Stimulated activated CD4-positive, alpha-beta T cell treated with anti-CD3 and anti-CD28 coated beads, Interleukin-4, amount 100 ng/mL, for 24 hours (primary cell): ENCODE results near the gene FNDC3B.
"Not testable (repeated sequence)": the region's sequence is repeated elsewhere in the genome, so short reads cannot be mapped to it uniquely, and the experiment has no call there.

Experiments
- DNase-seq: peaks from one replicate; pipeline ENCODE4 v3.0.0-alpha.2; 2020

Gene FNDC3B

GRCh38 chr3:172039436-172040077 lies at the start of gene FNDC3B:
Gene FNDC3B (plus strand): TSS chr3:172039578. CDS start chr3:172112480, 72,902 bp downstream.
- DNase-seq = peak; percentile 93

DNA sequence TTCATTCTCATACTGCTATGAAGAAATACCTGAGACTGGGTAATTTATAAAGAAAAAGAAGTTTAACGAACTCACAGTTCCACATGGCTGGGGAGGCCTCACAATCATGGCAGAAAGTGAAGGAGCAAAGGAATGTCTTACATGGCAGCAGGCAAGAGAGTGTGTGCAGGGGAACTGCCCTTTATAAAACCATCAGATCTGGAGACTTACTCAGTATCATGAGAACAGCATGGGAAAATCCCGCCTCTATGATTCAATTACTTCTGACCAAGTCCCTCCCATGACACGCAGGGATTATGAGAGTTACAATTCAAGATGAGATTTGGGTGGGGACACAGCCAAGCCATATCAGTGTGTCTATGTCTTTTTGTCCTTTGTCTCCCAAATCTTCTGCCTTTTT lies 49.1 kb upstream of the FNDC3B start:
- DNase-seq = not testable (repeated sequence)

- no peak for DNase-seq
These were observed 48.2 kb upstream of the FNDC3B start for GRCh38 chr3:171991166-171991565.

- no peak for DNase-seq
These were observed 44.5 kb upstream of the FNDC3B start for GRCh38 chr3:171994646-171995428.

- no peak for DNase-seq
These were observed 43.9 kb upstream of the FNDC3B start for GRCh38 chr3:171995486-171995885.

- no peak for DNase-seq
These were observed 43.1 kb upstream of the FNDC3B start for GRCh38 chr3:171996178-171996817.

- not testable (repeated sequence) for DNase-seq
These were observed 40.6 kb upstream of the FNDC3B start for GRCh38 chr3:171998731-171999130.

DNA sequence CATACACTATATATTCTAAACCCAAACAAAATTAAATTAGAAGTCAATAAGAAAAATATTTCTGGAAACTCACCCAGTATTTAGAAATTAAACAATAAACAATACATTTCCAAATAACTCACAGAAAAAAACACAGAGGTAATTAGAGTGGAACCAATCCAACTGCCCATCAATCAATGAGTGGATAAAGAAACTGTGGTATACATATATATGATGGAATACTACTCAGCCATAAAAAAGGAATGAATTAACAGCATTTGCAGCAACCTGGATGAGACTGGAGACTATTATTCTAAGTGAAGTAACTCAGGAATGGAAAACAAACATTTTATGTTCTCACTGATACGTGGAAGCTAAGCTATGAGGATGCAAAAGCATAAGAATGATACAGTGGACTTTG lies 37.8 kb upstream of the FNDC3B start:
- DNase-seq = not testable (repeated sequence)

DNA sequence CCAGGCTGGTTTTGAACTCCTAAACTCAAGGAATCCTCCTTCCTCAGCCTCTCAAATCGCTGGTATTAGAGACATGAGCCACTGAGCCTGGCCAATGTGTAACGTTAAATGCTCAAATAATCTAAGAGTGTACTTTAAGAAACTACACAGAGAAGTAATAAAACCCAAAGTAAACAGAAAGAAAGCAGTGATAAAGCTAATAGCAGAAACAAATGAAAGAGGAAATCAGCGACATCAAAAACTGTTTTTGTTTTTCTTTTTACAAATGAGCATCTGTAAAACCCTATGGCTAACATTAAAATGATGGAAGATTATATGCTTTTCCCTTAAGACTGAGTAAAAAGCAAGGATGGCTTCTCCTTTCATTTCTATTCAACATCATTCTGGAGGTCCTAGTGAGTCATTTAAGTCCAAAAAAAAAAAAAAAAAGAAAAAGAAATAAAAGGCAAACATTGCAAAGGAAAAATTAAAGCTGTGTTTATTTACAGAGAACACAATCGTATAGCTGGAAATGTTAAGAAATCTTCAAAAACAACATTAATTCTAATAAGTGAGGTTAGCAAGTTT lies 36.8 kb upstream of the FNDC3B start:
- no peak for DNase-seq

DNA sequence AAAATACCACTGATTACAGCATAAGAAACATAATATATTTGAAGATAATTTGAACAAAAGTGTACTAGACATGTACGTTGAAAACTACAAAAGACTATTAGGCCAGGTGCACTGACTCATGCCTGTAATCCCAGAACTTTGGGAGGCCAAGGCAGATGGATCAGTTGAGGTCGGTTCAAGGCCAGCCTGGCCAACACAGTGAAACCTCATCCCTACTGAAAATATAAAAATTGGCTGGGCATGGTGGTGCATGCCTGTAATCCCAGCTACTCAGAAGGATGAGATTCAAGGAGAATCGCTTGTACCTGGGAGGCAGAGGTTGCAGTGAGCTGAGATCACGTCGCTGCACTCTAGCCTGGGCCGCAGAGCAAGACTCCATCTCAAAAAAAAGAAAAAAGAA lies 36.2 kb upstream of the FNDC3B start:
- DNase-seq = no peak

DNA sequence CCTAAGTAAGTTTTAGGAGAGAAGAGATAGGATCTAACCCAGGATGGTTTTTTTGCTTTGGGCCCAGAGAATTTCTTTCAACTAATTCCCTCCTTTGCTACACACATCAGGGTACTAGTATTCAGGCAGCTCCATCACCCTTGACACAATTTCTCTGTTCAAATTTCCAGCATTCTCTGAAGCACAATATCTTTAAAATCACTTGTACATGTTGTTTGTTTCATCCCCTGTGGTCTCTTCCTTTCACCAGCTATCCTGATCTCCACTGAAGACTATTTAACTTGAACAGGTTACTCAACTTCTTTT lies 32.4 kb upstream of the FNDC3B start:
- no peak for DNase-seq

DNA sequence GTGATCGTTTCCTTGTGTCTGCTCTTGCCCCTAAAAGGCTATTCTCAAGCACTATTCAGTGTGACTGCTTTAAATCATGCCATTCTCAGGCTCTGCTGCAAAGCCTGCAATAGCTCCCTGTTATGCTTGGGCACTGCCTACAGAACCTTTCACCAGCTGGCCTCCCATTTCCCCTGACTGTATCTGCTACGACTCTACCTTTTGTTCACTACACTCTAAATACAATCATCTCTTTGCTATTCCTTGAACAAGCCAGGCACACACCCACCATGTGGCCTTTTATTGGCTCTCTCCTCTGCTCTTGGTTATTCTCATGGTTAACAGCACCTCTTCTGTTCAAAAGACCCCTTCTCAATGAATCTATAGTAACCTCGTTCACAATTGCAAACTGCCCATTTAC lies 29.6 kb upstream of the FNDC3B start:
- DNase-seq = no peak

DNA sequence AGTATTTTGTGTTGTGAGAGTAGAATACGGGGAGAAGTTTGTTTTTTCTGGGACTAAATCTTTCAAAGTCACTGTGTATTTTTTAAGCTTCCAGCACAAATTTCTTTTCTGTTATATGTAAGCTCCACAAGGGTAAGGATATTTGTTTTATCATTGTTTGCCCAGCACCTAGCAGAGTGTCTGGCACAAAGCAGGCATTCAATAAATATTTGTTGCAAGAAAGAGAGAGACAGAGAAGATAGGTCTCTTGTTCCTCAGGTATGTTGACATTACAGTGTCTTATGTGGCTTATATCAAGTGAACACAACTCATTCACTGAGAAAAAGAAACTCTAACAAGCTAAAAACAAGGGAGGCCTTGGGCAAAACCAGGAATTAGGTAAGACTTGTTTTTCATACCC lies 26.6 kb upstream of the FNDC3B start:
- DNase-seq = no peak

GRCh38 chr3:172014145-172014544 lies 25.2 kb upstream of the FNDC3B start:
- no peak for DNase-seq

GRCh38 chr3:172018364-172018763 lies 21.0 kb upstream of the FNDC3B start:
- DNase-seq = no peak

DNA sequence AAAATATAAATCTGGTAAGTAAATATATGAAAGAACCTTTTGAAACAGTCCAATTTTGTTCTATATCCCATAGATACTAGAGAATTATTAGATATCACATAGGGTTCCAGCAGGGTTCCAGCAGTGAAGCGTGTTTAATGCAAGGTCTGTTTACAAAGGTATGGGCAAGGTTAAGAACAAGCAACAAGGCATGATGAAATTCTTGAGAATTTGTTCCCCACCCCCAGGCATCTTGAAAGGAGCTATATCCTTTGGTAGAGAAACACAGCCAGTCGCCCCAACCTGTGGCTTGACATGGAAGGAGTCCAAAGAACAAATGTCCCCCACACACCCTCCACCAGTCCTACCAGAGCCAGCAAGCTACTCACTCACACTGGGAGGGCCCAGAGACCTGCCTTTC lies 18.6 kb upstream of the FNDC3B start:
- DNase-seq = no peak

DNA sequence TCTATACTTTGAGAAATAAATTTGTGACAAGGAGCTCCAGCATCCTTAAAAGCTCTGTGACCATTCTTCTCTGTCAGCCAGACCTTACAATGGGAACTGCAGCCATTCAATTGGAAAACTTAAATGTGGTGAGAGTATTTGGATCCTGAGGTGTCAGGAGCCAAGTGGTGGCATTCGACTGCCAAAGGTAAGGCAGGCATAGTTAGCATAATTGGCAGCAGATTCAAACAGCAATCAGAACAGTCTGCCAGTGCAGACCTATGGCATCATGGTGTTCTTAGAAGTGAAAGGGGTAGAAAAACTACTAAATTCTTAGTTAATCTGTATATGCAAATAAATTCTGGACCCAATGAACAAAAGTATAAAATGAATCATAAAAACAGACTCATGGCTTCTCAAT lies 18.2 kb upstream of the FNDC3B start:
- DNase-seq = no peak

DNA sequence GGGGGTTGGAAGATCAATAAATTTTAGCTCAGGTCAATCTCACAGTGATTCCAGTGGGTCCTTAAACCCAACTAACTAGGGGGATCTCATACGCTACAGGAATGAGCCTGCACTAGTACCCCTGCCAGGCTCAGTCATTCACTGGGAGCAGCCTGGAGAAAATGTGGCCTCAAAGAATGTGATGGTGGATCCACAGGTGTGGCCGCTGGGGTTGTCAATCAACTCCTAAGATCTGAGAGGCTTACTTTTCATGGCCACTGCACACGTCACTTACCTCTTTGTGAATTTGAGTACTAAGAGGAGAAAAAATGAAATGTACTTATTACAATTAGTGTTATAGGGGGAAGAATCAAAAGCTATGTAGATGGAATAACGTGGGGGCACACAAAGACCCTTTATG lies 17.5 kb upstream of the FNDC3B start:
- no peak for DNase-seq

- no peak for DNase-seq
These were observed 15.5 kb upstream of the FNDC3B start for GRCh38 chr3:172023915-172024314.

DNA sequence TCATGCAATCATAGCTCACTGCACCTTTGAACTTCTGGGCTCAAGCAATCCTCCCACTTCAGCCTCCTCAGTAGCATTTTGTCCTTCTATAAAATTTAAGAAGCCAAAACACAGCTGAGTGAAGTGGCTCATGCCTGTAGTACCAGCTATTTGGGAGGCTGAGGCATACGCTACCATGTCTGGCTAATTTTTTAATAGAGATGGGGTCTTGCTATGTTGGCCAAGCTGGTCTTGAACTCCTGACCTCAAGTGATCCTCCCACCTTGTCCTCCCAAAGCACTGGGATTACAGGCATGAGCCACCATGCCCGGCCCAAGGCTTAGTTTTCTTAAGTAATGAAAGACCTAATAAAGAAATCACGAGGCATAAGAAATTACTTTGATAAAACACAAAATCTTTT lies 14.7 kb upstream of the FNDC3B start:
- no peak for DNase-seq

GRCh38 chr3:172029425-172030098 lies 9.8 kb upstream of the FNDC3B start:
- no peak for DNase-seq

DNA sequence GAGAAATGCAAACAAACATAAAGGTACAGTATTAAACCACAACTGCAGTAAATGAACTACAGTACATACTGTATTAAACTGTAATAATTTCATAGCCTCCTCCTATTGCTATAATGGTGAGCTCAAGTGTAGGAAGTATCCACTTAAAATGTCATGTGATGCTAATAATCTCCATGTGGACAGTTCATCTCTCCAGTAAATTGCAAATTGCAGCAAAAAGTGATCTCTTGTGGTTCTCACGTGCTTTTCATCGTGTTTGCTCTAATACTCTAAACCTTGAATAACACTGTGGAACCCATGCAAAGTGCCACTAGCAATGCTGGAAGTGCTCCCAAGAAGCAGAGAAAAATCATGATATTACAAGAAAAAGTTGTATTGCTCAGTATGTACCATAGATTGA lies 9.2 kb upstream of the FNDC3B start:
- no peak for DNase-seq

GRCh38 chr3:172031996-172032395 lies 7.4 kb upstream of the FNDC3B start:
- no peak for DNase-seq
